Measurements from ENCODE around the gene MGME1.

MGME1 gene

DNA sequence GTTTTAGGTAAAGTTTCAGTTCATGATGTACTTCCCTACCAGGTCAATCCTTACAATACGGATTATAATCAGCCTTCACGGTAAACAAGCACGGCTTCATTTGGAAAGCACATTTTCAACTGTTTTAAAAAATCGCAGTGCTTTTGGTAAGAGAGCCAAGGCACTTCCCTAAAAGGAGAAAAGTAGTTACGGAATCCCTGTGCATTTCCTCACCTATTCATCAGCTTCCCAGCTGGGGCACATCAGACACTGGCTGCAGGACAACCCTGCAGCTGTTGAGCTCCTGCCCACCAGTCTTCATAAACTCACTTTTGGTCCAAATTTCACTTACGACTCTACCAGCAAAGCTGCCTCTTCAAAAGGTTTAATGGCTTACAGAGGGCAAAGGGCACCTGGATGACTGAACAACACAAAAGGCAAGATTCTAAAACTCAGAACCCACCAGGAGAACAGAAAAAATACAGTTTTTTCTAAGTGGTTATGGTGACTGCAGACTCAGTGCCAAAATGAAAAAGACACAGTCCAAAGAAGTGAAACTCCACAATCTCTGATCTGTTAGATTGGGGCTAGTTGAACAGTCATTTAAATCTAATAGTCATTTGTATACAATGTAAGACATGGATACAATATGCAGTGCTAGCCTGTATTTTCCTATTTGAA lies 7.8 kb upstream of the MGME1 start:
- DNase-seq: peak; percentile 25 to 33

DNA sequence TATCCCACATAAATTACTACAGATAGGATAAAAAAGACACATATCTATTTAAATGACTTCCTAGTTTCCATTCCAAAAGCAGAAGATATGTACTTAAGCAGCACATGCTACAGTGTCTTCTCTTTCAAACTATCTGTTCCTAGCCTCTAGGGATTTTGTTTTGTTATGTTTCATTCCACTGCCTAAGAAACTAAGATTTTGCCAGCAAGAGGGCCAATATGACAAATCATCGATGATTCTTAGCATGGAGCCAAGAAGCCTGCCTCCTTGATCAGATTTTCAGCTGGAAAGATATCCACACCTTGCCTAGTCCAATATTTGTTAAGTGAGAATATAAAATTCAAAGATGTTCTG lies 7.3 kb upstream of the MGME1 start:
- no peak for DNase-seq

DNA sequence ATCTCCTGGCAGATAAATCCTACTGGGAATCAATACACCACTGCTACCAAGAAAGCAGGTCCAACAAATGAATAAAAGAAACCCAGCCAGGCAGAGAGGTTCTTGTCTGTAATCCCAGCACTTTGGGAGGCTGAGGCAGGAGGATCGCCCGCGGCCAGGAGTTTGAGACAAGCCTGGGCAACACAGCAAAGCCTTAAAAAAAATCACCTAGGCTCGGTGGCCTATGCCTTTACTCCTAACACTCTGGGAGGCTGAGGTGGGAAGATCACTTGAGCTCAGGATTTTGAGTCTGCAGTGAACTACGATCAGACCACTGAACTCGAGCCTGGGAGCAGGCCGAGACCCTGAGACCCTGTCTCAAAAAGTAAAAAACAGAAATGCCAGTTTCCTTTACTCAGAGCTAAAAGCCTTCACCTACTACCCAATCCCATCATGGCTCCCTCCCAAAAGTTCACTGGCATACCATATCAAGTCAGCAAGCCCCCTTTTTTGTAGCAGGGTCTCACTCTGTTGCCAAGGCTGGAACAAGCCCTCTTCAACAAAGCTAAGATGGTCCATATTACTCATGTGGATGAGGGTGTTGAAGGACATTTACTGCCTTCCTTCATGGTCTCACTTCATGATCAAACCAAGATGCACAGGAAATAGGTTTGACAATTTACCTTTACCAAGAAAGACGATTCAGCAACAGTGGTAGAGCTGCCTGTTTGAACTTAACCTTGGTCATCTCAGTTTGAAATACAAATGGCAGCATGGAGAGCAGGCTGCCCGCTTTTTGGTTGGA lies 5.5 kb upstream of the MGME1 start:
- no peak for DNase-seq

DNA sequence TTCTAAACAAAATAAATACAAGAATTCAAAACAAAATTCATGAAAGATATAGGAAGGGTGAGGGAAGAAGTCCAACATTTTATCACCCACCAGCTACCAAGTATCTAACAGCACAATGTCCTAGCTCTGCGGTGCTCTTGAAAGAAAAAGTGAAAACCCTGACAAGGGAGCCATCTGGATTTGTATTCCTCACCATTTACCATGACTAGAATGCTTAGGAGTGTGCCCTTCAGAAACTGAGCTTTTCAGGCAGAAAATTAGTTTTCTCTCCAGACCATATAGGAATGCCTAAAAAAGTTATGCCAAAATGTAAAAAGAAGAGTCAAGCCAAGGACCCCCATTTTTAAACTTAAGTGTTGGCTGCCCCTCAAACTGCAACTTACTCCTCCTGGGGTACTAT lies 4.7 kb upstream of the MGME1 start:
- DNase-seq: no peak

DNA sequence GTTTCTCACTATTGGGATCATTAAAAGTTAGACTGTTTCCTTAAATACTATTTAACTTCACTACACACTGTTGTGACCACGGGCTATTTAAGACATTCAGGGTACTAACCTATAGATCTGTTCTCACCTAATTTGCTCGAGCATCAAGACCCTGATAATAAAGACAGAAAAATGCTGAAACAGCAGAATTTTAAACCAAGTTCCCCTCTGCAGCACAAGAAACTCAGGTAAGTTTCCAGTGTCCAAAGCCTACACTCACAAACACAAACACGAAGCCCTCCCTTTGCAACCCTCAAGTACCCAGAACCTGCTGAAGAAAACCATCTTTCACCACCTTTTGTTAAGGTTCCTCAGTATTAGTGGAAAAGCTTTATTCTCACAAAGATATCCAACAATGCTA lies 4.2 kb upstream of the MGME1 start:
- no peak for DNase-seq

DNA sequence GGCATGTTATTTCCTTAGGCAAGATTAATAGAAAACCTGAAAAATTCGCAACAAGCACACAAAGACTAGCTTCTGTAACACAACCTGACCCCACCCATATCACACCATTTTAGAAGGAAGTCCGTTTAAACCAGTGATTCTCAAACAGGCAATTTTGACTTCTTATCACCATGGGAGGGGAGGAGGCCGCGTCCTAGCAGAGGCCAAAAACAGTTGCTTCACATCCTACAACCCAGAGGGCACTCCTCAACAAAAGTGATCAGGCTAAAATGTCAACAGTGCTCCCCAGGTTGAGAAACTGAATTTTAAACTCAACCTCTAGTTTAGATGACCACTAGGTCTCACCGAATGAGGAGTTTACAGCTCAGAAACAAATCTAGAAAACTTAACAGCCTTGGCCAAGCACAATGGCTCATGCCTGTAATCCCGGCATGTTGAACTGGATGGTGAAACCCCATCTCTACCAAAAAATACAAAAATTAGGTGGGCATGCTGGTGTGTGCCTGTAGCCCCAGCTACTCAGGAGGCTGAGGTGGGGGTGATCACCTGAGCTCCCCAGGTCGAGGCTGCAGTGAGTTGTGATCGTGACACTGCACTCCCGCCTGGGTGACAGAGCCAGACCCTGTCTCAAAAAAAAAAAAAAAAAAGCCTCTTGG lies 3.6 kb upstream of the MGME1 start:
- DNase-seq: peak; percentile 16 to 33

DNA sequence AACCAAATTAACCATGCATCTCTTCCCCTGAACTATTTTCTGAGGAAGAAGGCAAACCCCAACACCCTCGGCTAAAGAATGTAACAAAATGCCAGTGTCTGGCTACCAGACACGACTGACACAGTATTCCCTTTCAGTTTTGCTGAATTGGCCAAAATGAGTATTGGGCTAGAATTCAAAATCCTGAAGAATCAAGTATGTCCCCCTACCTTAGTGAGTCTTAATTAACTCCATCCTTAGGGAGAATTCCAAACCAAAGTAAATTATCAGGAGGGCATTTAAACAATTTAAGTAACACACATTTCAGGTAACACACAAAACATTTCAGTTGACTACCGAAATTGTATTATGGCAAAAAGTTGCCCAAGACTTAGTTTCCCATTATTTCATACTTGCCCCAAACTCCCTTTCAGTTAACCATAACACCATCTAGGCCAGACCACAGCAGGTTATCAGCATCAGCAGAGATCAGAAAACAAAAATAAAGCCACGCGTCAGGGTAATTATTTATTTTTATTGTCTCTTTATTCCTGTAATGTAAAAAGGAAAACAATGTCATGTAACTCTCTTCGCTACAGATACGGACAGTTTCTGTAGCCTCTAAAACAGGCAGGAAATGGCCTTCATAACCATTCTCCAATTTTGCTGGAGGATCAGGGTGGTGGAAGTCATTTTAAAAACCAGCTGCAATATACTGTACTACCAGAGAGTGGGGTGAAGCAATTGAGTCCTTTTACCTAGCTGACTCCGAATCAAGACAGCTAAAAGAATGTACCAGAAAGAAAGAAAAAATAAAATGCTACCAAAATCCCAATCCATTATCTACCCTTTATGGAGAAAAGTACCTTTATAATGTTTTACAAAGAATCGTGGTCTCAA lies 2.1 kb upstream of the MGME1 start:
- peak; percentile 22 to 38 for DNase-seq

DNA sequence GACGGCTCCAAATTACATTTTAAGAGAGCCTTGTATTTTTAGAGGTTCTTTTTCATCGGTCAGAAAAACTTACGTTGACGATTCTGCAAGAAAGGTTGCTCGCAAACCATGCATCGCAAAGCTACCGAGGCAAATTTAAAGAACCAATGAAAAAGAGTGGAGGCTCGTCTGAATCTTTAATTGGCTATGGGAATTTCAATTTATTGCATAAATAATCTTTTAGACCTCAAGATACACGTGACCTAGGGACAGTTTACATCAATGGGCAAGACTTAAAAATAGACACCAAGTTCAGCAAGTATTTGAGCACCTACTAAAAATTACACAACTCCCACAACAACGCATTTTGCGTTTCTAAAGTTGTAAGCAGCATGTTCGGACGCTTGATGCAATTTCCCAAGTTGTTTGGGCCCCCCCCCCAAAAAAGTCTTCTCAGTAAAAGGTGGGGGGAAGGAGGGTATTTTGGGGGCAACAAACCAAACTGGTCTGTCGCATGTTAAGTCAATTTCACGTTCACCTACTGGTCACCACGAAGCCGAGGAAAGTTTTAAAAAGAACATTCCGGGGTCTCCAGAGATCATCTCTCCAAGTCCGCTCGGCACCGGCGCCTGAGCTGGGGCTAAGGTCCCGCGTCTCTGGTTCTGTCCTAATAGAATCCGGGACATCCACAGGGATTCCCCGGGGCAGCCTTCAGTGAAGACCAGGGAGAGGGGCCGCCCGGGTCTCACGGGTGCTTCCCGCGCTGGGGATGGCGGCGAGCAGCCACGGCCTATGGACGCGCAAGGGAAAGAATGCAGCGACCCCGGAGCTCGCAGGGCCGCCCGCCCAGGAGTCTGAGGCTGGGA lies 1.1 kb upstream of the MGME1 start:
- DNase-seq: peak; percentile 46 to 52

DNA sequence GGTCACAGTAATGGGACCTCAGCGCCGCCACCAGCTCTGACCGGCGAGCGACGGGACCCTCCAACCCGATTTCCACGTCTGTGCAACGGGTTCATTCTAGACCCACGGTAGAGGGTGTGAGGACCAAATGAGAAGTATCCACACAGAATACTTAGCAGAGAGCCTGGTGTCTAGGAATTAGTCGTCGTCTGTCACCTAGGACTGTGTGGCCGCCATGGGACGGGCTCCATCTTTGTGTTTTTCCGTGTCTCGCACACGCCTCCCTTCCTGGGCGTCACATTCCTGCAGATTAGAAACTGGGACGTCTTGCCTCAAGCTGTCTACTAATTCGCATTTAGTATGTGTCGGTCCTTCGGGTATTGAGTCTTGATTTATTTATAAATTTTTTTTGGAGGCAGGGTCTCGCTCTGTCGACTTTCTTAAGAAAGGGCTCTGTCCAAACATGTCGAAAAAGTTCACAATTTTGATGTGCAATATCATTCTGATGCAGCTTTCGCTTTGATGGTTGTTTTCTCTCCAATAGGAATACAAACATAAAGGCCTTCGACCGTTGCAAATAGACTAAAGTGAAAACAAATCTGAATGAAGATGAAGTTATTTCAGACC lies 563 bp downstream of the MGME1 start:
- peak; percentile 18 to 31 for DNase-seq

DNA sequence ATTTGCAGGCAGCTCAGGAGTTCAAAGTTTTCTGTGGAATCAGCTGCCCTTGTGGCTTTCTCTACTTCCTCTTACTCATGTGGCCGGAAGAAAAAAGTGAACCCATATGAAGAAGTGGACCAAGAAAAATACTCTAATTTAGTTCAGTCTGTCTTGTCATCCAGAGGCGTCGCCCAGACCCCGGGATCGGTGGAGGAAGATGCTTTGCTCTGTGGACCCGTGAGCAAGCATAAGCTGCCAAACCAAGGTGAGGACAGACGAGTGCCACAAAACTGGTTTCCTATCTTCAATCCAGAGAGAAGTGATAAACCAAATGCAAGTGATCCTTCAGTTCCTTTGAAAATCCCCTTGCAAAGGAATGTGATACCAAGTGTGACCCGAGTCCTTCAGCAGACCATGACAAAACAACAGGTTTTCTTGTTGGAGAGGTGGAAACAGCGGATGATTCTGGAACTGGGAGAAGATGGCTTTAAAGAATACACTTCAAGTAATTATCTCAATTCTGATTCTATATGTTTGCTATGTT lies 1.1 kb downstream of the MGME1 start:
- peak; percentile 72 to 77 for DNase-seq

DNA sequence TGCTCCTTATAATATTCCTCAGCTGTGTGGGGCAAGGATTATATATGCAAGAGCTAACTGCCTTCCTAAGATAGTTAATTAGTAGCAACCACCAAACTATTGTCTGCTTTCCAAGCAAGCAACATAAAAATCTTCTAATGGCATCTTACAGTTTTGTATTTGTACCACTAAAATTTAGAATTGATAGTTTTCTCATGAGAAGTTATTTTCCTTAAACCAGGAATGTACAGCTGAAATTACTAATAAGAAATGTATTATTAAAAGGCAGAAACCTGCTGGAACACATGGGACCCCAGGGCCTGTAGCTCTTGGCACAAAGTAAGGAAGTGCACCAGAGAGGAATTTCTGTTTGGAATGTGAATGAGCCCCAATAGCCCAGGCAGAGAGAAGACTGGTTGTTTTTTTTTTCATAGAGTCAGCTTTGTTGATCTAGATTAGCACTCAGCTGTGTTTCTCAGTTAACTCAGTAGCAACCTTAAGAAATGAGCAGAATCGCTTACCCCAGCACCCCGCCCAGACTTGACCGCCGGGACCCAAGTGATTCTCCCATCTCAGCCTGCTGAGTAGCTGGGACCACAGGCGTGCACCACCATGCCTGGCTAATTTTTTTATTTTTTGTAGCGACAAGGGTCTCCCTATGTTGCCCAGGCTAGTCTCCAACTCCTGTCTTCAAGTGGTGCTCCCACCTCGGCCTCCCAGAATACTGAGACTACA lies 2.6 kb downstream of the MGME1 start:
- DNase-seq: no peak

DNA sequence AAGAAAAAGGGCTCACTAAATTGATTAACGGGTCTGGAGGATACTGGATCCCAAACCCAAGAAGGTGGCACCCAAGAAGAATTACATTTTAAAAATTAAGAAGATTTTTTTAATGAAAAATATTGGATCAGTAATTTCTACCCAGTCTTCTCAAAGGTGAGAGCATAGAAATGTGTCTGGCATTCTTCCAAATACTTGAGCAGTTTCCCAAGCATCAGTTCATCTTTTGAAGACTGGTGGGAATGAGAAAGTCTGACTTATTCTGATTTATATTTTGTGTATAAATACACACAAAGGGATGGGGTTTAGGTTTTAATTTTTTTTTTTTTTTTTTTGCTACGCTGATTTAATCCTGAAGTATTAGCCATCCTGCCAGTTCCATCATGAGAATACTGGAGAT lies 3.3 kb downstream of the MGME1 start:
- DNase-seq: no peak

DNA sequence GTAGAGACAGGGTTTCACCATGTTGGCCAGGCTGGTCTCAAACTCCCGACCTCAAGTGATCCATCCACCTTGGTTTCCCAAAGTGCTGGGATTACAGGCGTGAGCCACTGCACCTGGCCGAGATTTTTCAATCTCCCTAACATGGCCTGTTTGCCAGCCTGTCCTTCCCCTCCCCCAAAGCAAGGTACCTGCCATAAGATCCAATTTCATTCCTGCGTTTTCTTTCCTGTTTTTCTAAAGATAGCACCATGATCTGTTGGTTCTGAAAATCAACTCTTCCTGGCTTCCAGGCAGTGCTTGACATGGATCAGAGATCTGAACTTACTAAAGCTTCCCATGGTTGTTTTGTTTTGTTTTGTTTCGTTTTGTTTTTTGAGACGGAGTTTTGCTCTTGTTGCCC lies 7.5 kb downstream of the MGME1 start:
- no peak for DNase-seq

DNA sequence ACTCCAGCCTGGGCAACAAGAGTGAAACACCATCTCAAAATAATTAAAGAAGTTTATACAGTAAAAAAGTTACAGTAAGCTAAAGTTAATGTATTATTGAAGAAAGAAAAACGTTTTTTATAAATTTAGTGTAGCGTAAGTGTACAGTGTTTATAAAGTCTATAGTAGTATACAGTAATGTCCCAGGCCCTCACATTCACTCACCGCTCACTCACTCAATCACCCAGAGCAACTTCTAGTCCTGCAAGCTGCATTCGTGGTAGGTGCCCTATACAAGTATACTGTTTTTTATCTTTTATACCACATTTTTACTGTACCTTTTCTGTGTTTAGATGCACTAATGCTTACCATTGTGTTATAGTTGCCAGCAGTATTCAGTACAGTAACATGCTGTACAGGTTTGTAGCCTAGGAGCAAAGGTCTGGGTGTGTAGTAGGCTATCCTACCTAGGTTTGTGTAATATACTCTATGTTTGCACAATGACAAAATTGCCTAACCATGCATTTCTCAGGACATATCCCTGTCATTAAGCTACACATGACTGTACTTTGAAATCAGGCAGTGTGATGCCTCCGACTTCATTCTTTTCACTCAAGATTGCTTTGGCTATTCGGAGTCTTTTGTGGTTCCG lies 16.7 kb downstream of the MGME1 start:
- no peak for DNase-seq

DNA sequence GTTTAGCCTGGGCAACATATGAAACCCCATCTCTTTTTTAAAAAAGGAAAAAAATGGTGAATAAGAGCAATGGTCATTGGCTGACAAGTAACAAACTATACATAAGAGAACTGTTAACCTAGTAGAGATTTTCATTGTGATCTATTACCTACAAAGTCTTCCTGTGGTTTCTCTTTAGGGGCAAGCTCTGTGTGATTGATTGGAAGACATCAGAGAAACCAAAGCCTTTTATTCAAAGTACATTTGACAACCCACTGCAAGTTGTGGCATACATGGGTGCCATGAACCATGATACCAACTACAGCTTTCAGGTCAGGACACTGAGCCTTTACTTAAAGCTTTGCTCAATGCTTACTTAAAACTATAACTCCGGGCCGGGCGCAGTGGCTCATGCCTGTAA lies 19.2 kb downstream of the MGME1 start:
- DNase-seq: no peak

DNA sequence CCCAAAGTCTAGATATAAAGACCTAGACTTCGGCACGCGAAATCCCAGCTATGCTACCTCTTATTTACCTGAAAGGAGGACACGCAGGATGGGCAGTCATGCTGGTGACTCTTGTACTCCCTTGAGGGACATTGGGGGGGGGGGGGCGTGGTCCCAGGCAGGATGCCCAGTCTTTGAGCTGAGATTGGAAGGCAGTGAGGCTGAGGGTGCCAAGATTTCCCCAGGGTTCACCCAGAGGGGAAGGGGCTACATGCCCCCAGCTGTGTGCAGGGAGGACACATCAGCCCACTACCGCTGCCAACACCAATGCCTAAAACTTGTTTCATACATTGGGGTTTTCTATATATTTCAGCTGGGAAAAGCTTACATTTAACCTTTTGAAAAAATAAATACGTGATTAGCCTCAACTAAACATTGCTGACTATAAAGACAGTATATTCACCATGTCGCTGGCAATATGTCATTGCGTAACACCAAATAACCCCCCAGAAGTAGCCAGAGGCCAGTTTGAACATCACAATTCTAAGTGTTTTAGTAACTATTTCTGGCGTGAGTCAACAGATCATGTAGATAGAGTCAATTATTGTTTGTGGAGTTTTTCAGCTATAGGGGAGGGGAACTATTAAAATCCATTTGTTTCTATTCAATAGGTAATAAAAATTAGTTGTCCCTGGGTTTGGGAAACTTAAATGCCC lies 21.6 kb downstream of the MGME1 start:
- no peak for DNase-seq

DNA sequence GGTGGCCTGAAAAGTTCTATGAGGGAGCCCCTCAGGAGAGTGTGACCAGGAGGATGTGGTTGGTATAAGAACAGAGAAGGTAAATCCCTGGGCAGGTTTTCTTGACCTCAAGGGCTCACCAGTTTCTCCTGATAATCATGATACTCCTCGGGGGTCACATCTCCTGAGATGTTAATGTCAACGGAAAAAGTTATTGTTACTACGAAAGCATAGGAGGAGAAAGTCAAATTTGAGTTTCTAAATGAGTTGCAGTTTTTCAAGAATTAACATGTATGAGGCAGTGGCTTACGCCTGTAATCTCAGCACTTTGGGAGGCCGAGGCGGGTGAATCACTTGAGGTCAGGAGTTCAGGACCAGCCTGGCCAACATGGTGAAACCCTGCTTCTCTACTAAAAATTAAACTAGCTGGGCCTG lies 23.4 kb downstream of the MGME1 start:
- no peak for DNase-seq

DNA sequence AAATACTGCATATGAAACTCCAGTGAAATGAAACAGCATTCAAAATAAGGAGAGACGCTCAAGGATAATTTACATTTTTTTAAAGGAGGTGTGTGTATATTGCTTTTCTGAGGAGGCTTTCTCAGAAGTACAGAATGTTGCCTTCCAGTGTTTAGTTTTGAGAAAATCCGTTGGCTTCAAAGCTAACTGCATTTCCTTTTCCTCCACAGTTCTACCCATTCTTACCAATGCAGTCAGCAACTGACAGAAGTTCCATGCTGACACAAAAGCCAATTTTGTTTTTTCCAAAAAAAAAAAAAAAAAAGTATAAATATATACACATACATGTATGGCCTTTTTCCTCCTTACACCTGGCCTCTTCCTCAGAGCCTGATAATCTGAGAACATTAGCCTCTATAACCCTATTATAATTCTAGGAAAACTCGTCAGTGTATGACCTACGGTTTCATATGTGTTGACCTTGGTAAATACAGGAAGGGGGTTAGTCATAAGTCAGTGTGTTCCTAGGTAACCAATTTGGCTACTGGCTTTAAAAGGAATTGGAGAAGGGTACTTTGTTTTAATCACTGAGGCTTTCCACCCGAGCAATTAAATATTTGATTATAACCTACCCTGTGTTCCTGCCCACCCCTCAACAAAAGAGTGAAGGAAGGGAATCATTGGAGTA lies 24.2 kb downstream of the MGME1 start:
- DNase-seq: no peak

DNA sequence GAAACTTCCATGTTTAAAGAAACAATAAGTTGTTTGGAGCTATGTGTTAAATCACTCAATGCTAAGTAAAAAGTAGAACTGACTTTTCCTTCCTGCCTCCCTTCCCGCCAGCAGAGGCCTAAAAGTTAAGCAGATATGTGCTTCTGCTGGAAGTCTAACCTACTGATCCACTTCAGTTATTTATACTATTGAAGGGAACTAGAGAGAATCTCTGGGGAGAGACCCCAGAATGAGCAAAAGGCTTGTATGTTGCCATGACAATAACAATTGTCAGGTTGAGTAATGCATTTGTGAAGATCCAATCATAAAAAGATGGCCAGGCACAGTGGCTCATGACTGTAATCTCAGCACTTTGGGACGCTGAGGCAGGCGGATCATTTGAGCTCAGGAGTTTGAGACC lies 24.7 kb downstream of the MGME1 start:
- DNase-seq: no peak

Data from inflammatory macrophage treated with lipopolysaccharide for 1 hour (primary cell).